ENCODE results near the gene DHCR24.
"Not testable (repeated sequence)": the region's sequence is repeated elsewhere in the genome, so short reads cannot be mapped to it uniquely, and the experiment has no call there.

DHCR24 gene, protein sequence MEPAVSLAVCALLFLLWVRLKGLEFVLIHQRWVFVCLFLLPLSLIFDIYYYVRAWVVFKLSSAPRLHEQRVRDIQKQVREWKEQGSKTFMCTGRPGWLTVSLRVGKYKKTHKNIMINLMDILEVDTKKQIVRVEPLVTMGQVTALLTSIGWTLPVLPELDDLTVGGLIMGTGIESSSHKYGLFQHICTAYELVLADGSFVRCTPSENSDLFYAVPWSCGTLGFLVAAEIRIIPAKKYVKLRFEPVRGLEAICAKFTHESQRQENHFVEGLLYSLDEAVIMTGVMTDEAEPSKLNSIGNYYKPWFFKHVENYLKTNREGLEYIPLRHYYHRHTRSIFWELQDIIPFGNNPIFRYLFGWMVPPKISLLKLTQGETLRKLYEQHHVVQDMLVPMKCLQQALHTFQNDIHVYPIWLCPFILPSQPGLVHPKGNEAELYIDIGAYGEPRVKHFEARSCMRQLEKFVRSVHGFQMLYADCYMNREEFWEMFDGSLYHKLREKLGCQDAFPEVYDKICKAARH

GRCh38 chr1:54886724-54887664, at the start of gene DHCR24:
TSS of gene DHCR24 (minus strand) at chr1:54887195. CDS start at chr1:54887119, 76 bp downstream.
- DNase-seq (ENCODE audit: low spot score) = peak; percentile 99

DNA sequence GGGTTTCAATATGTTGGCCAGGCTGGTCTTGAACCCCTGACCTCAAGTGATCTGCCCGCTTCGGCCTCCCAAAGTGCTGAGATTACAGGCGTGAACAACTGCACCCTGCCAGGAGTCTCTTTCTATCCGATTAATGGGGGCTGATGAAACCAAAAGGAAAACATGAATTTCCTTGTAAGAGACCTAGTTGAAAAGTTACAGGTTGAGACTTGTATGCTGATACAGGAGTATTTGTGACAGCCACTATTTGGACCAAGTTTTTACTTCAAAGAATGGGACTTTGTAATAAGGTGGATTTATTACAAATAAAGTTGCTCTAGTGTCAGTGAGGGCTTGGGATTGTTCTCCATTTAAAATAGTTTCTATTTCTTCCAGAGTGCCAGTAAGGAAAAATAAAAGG, 49.8 kb upstream of the DHCR24 start:
- no peak for DNase-seq (ENCODE audit: low spot score)

- peak; percentile 56 for DNase-seq (ENCODE audit: low spot score)
Observed at GRCh38 chr1:54934869-54935268, 47.9 kb upstream of the DHCR24 start.

DNA sequence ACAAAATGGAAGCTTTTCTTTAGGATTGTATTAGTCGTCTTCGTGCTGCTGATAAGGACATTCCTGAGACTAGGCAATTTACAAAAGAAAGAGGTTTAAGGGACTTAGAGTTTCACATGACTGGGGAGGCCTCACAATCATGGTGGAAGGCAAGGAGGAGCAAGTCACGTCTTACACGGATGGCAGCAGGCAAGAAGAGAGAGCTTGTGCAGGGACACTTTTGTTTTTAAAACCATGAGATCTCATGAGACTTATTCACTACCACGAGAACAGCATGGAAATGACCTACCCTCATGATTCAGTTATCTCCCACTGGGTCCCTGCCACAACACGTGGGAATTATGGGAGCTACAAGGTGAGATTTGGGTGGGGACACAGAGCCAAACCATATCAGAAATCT, 47.1 kb upstream of the DHCR24 start:
- DNase-seq (ENCODE audit: low spot score) = not testable (repeated sequence)

DNA sequence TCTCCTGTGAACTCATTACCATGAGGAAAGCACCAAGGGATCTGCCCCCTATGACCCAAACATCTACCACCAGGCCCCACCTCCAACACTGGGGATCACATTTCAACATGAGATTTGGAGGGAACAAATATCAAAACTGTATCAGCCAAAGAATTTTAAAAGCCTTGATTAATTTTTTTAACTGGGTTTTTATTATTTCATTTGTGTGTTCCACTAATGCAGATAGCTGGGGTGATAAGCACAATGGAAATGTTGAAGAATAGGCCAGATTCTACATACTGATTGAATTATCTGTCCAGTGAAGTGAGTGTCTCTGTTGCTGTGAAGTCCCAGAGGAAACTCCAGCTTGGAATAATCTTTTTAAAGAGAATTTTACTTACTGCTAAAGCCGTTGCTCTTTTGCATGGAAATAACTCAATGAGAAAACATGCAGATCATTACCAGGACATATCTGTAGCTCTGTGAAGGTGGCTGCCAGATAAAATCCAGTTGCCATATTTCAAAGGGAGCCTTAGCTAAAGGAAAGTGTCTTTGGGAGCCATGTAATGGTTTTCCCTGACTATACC, 44.4 kb upstream of the DHCR24 start:
- DNase-seq (ENCODE audit: low spot score) = no peak

DNA sequence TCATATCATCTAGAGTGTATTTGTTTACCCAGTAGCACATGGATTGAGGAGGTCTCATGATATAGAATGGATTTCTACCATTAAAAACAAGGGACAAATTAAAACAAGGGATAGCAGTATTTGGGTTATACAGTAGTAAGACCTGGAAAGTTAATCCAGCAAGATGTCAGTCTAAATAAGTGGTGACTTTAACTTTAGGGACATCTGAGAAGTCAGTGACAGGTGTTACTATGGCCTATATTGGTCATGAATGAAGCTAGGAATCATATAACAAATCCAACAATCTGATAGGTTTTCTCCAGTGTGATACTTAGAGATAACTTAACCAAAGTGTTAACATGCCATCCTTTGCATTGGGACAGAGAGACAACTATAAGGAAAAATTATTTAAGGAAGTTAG, 42.7 kb upstream of the DHCR24 start:
- no peak for DNase-seq (ENCODE audit: low spot score)

GRCh38 chr1:54928327-54928726, 41.3 kb upstream of the DHCR24 start:
- DNase-seq (ENCODE audit: low spot score) = no peak

GRCh38 chr1:54927472-54928240, 40.7 kb upstream of the DHCR24 start:
- DNase-seq (ENCODE audit: low spot score) = no peak

DNA sequence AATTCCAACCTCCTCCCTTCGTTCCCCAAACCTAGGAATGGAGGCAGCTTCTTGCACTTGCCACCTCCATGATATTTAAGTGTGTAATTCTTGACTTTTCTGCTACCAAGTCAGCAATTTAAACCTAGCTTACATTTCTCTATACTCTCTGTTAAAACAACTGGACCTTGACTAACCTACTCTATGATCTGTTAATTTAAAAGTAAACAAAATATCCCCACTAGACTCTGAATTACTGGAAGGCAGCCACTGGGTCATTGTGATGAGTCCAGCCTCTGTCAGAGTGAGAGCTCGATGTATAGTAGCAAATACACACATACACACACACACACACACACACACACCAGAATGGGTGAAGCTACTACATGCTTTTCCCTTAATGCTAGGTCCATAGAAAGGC, 40.0 kb upstream of the DHCR24 start:
- no peak for DNase-seq (ENCODE audit: low spot score)

- no peak for DNase-seq (ENCODE audit: low spot score)
Observed at GRCh38 chr1:54922921-54923421, 36.0 kb upstream of the DHCR24 start.

DNA sequence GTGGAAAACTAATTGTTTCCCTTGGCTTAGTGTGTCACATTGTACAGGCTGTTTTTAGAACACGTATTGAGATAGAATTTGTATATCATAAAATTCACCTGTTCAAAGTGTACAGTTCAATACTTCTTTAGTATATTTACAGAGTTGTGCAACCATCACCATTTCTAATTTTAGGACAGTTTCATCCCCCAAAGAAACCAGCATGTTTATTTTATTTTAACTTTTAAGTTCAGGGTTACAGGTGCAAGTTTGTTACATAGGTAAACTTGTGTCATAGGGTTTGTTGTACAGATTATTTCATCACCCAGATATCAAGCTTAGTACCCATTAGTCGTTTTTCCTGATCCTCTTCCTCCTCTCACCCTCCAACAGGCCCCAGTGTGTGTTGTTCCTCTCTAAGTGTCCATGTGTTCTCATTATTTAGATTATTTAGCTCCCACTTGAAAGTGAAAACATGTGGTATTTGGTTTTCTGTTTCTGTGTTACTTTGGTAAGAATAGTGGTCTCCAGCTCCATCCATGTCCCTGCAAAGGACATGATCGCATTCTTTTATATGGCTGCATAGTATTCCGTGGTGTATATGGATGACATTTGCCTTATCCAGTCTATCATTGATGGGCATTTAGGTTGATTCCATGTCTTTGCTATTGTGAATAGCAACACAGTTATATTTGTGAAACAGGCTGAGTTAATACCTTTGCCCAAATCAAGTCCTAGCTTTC, 35.2 kb upstream of the DHCR24 start:
- DNase-seq (ENCODE audit: low spot score) = no peak

DNA sequence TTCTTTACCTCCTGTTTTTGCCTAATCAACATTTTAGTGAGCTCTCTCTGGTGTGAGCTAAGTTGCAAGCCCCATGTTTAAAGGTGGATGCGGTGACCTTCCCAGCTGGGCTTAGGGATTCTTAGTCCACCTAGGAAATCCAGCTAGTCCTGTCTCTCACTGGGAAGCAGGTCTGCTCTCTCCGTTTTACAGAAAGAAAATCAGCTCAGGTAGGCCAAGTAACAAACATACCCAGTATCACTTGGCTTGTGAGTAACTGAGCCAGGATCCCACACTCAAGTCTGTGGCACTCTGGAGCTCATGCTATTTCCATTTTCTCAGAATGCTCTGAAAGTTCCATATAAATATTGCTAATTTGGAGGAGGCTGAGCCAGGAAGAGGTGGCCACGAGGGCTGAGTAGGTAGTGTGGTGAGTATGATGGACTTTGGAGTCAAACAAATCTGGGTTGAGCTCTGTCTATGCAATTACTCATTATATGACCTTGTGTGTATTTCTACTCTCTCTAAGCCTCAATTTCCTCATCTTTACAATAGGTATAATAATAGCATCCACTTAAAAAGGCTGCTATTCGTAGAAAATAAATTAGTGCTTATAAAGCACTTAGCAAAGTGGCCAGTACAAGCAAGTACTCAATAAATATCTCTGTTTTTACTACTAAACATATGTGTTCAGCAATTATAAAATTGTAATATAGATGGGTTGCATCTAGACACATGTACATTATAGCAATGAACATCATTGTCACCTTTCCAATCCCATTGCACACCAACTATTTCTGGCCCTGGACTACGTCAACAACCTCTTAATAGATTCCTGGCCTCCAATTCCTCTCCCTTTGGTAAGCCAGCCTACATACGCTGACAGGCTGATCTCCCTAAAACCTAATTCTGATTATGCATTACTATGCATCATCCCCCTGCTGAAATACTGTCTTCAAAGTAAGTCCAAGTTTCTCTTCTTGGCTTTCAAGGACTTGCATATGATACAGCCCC, 32.7 kb upstream of the DHCR24 start:
- DNase-seq (ENCODE audit: low spot score) = no peak

DNA sequence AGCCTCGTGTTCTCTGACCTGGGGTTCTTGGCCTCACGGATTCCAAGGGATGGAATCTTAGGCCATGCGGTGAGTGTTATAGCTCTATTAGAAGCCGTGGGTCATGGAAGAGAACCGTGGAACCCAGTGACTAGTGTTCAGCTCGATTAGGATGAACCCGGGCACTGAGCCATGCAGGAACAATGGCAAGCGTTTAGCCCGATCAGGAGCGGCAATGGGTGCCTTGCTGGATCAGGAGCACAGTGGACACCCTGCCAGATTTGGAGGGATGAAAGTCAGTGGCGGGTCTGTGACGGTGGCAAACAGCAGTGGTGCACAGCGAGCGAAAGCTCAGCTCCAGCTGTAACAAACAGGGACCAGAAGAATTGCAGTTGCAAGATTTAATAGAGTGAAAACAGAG, 24.1 kb upstream of the DHCR24 start:
- DNase-seq (ENCODE audit: low spot score) = not testable (repeated sequence)

DNA sequence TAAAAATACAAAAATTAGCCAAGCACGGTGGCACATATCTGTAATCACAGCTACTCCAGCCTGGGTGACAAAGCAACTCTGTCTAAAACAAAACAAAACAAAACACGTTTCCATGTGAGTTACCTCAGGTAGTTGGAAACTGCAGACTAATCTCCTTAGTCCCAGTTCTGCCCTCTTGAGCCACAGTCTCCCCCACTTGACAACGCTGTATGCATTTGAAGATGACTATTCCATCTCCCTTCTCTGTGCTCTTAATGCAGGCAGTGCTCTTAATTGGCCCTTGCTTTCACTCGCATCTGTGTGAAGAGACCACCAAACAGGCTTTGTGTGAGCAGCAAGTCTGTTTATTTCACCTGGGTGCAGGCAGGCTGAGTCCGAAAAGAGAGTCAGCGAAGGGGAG, 19.6 kb upstream of the DHCR24 start:
- DNase-seq (ENCODE audit: low spot score) = no peak

DNA sequence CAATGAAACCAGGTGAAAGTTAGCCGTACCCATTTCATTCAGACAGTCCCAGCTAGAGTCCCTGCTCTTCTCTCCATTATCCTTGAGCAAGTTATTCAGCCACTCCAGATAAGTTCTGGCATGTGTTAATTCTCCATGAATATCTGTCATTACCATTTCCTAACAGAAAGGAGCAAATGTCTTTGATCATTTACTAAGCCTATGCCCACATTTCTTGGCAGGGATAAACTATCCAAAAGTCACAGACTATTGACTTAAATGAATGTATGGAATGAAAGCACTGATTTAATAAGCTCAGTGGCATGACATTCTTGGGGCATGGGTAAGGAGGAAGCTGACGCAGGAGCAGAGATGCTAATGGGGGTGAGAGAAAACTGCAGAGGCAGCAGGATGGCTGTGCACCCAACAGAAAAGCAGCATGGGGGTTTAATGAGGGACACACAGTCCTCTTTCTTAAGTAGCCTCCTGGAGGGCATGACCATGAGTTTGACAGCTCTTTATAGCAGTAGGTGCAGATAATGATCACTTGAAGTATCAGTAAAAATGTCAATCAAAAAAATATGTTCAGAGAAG, 17.6 kb upstream of the DHCR24 start:
- peak; percentile 54 for DNase-seq (ENCODE audit: low spot score)

GRCh38 chr1:54894271-54894670, 7.3 kb upstream of the DHCR24 start:
- no peak for DNase-seq (ENCODE audit: low spot score)

- no peak for DNase-seq (ENCODE audit: low spot score)
Observed at GRCh38 chr1:54892586-54892985, 5.6 kb upstream of the DHCR24 start.

DNA sequence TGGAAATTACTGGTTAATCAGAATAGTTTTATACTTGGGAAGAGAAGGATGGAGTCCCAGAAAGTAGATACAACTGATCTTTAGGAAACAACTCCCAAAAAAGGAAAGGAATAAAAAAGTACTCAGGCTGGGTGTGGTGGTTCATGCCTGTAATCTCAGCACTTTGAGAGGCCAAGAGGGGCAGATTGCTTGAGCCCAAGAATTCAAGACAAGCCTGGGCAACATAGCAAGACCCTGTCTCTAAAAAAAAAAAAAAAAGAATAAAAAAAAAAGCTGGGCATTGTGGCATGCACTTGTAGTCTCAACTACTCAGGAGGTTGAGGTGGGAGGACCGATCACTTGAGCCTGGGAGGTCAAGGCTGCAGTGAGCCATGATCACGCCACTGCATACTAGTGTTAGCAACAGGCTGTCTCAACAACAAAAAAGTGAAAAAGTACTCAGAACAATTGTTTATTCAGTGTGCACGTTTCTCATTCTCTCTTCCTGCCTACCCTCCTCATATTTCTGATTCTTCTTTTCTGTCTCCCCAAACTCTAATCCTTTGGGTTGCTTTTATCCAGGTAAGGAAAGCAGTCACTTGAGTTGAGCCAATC, 2.2 kb upstream of the DHCR24 start:
- no peak for DNase-seq (ENCODE audit: low spot score)

All from AG08396 (cell line).